HEK293T (cell line): ENCODE data around the gene SLC38A10.
A peak's percentile ranks its signal among the peaks of the same experiment; 100 is the strongest.

Source experiments
- CTCF ChIA-PET: fragments of 350-600 bp; formaldehyde crosslinking; extraction: SDS; loops from one replicate; lab custom pipeline; 2021; ENCODE audit warnings: antibody characterized with exemption, inconsistent platforms; lab: Yijun Ruan, JAX
- POLR2A ChIA-PET: fragments of 350-600 bp; formaldehyde crosslinking; extraction: SDS; loops from one replicate; lab custom pipeline; 2020; ENCODE audit warnings: antibody characterized with exemption, inconsistent platforms; lab: Yijun Ruan, JAX
- DNase-seq: peaks from one replicate; pipeline ENCODE4 v3.0.0; 2012; ENCODE audit warnings: mixed read lengths; ENCODE audit errors: extremely low spot score
- ARNT ChIP-seq: fragments of 450-650 bp; IDR thresholded peaks from 2 replicates; pipeline ENCODE4 v1.6.1; 2017; ENCODE audit warnings: mild to moderate bottlenecking
- BHLHE40 ChIP-seq: fragments of 450-650 bp; IDR thresholded peaks from 2 replicates; pipeline ENCODE4 v1.6.1; 2016; ENCODE audit warnings: mild to moderate bottlenecking, moderate library complexity, borderline replicate concordance
- CTBP1 ChIP-seq: fragments of 450-650 bp; IDR thresholded peaks from 2 replicates; pipeline ENCODE4 v1.6.1; 2016; ENCODE audit warnings: borderline replicate concordance
- ELF4 ChIP-seq: fragments of 450-650 bp; IDR thresholded peaks from 2 replicates; pipeline ENCODE4 v1.6.1; 2017; ENCODE audit warnings: antibody characterized with exemption
- FOXA1 ChIP-seq: fragments of 450-650 bp; IDR thresholded peaks from 2 replicates; pipeline ENCODE4 v1.6.1; 2016; ENCODE audit warnings: mild to moderate bottlenecking
- FOXK2 ChIP-seq: fragments of 450-650 bp; IDR thresholded peaks from 2 replicates; pipeline ENCODE4 v1.6.1; 2016; ENCODE audit warnings: mild to moderate bottlenecking
- FOXM1 ChIP-seq: fragments of 450-650 bp; IDR thresholded peaks from 2 replicates; pipeline ENCODE4 v1.6.1; 2017; ENCODE audit warnings: mild to moderate bottlenecking, borderline replicate concordance
- HDGF ChIP-seq: fragments of 450-650 bp; IDR thresholded peaks from 2 replicates; pipeline ENCODE4 v1.6.1; 2017; ENCODE audit warnings: antibody characterized with exemption, borderline replicate concordance
- L3MBTL2 ChIP-seq: fragments of 450-650 bp; conservative IDR thresholded peaks from 2 replicates; pipeline ENCODE4 v1.6.1; 2016; ENCODE audit warnings: mild to moderate bottlenecking
- LEF1 ChIP-seq: fragments of 450-650 bp; IDR thresholded peaks from 2 replicates; pipeline ENCODE4 v1.6.1; 2017; ENCODE audit warnings: mild to moderate bottlenecking, borderline replicate concordance
- NFRKB ChIP-seq: fragments of 450-650 bp; IDR thresholded peaks from 2 replicates; pipeline ENCODE4 v1.6.1; 2016; ENCODE audit warnings: mild to moderate bottlenecking, moderate library complexity
- SP1 ChIP-seq: fragments of 450-650 bp; IDR thresholded peaks from 2 replicates; pipeline ENCODE4 v1.6.1; 2017
- SUZ12 ChIP-seq: fragments of 450-650 bp; IDR thresholded peaks from 2 replicates; pipeline ENCODE4 v1.6.1; 2016; ENCODE audit warnings: mild to moderate bottlenecking
- TARDBP ChIP-seq: fragments of 450-650 bp; IDR thresholded peaks from 2 replicates; pipeline ENCODE4 v1.6.1; 2016
- ZNF384 ChIP-seq: fragments of 450-650 bp; IDR thresholded peaks from 2 replicates; pipeline ENCODE4 v1.6.1; 2016
- TF ChIP-seq, protein P1 (sequence below): fragments of 450-650 bp; IDR thresholded peaks from 2 replicates; pipeline ENCODE4 v1.6.1; 2016

The SLC38A10 gene

DNA sequence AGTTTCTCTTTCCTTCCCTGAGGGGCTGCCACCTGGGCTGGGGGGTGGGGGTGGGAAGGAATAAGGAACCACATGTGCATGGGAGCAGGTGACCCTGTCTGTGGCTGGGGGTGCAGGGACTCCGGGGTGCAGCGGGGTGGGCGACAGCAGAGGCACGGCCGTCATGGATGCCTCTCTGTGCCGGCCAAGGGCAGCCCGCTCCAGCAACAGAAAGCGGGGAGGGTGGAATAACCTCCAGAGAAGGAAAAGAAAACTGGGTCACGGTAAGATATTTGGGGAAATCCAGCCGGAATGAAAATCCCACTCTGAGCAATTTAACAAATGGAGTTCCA lies 51.8 kb downstream of the SLC38A10 start:
- CTCF ChIA-PET: no interaction called here

DNA sequence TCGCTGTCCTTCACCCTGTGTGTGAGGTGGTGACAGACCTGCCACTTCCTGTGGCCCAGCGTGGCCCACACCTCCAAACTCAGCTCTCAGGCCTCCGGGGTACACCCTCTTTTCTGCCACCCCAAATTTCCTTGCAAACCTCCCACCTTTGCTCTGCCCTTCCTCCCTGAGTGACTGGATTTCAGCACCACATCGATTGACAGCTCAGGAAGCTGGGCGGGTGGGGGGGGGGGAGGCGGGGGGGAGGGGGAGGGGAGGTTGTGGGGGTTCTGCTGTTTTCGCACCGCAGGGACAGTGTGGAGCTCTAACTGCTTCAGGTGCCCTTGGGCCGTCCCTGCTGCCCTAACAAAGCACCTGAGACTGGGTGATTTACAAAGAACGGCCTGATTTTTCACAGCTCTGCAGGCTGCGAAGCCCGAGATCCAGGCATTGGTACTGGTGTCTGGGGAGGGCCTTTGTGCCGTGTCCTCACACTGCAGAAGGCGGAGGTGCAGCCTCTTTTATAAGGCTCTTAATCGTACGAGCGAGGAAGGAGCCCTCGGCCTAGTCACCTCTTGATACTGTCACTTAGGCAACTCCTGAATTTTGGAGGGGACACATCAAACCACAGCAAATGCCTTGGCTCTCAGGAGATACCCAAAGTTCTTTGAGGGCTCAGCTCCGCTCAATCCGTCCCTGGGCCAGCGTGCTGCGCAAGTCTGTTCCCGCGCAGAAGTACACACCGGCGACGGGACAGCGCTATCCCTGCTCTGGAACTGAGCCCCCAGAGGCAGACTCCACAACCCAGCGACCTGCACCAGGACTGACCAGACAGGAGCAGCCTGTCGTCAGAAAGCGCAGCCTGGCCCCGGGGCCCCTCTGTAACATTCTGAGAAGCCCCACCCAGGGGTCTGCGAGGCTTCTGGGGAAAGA lies 52.4 kb downstream of the SLC38A10 start:
- no peak for DNase-seq
- ChIA-PET POLR2A (no interaction called here), CTCF (no interaction called here)
- no peak for TF ChIP-seq ELF4
- TF ChIP-seq HDGF: no peak
- no peak for TF ChIP-seq FOXK2
- no peak for TF ChIP-seq CTBP1
- no peak for TF ChIP-seq L3MBTL2
- no peak for TF ChIP-seq TARDBP
- no peak for TF ChIP-seq FOXM1
- TF ChIP-seq, protein P1, sequence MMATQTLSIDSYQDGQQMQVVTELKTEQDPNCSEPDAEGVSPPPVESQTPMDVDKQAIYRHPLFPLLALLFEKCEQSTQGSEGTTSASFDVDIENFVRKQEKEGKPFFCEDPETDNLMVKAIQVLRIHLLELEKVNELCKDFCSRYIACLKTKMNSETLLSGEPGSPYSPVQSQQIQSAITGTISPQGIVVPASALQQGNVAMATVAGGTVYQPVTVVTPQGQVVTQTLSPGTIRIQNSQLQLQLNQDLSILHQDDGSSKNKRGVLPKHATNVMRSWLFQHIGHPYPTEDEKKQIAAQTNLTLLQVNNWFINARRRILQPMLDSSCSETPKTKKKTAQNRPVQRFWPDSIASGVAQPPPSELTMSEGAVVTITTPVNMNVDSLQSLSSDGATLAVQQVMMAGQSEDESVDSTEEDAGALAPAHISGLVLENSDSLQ: no peak
- no peak for TF ChIP-seq NFRKB
- no peak for TF ChIP-seq ARNT
- no peak for TF ChIP-seq LEF1
- no peak for TF ChIP-seq ZNF384
- TF ChIP-seq BHLHE40: no peak
- TF ChIP-seq SP1: no peak
- TF ChIP-seq SUZ12: no peak

More for the DNA sequence above, 51.8 kb downstream of the SLC38A10 start:
- no peak for TF ChIP-seq SUZ12
- TF ChIP-seq BHLHE40: no peak
- no peak for TF ChIP-seq FOXK2
- TF ChIP-seq L3MBTL2: no peak
- no peak for TF ChIP-seq TARDBP
- no peak for TF ChIP-seq LEF1
- no peak for TF ChIP-seq ZNF384
- no peak for TF ChIP-seq FOXA1
- TF ChIP-seq SP1: no peak
- no peak for TF ChIP-seq ARNT
- no peak for TF ChIP-seq CTBP1
- no peak for TF ChIP-seq FOXM1
- DNase-seq: no peak
- POLR2A ChIA-PET: no interaction called here

DNA sequence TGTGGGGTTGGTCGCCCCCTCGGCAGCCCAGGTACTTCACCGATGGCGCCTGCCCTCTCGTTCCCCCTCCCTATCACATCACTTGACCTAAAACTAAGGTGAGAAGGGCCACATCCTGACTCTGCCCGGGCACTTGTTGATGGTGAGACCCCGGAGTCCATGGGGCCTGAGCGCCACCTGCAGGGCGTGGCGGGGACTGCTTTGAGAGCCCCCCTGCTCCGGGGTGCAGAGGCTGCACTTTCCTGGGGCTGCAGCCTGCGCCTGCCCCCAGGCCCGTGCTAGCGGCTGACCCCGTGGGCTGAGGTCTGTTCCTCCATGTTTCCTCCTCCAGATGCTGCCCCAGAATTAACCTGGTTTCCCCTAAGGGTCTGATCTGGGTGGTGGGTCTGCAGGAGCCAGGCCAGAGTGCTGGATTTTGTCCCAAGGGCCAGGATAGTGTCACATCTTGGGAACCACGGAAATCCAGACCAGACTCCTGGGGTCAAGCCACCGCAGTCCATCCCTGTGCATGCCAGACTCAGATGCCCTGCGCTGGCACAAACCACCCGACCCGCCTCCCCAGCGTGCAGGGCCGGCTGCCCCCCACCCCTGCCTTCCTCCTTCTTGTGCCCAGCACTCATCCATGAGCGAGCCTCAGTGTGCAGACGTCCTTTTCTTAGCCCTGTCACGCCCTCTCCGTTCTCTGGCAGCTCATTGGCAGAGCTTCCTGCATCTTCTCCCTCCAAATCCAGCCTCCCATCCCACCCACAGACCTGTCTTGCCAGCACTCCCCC lies 53.3 kb downstream of the SLC38A10 start:
- TF ChIP-seq ZNF384 (no peak), SP1 (no peak), NFRKB (no peak)
- TF ChIP-seq, protein P1: no peak
- POLR2A ChIA-PET: no interaction called here
- CTCF ChIA-PET: no interaction called here

GRCh38 chr17:81241203-81241602 lies 53.9 kb downstream of the SLC38A10 start:
- no peak for TF ChIP-seq SUZ12
- TF ChIP-seq TARDBP: no peak
- no peak for TF ChIP-seq L3MBTL2
- TF ChIP-seq ELF4: no peak
- TF ChIP-seq SP1: no peak
- TF ChIP-seq NFRKB: no peak
- no peak for TF ChIP-seq ZNF384
- no peak for TF ChIP-seq HDGF
- TF ChIP-seq FOXA1: no peak
- TF ChIP-seq FOXK2: no peak
- TF ChIP-seq LEF1: no peak
- no peak for TF ChIP-seq BHLHE40
- no peak for TF ChIP-seq CTBP1
- TF ChIP-seq, protein P1: no peak
- no peak for TF ChIP-seq ARNT
- TF ChIP-seq FOXM1: no peak
- POLR2A ChIA-PET: no interaction called here
- CTCF ChIA-PET: interaction anchor here (1.3 kb wide), 1 partner anchor 98 kb away, joined by 9 read pairs; no protein-coding TSS in a partner anchor
- DNase-seq: no peak

More for the DNA sequence above, 53.3 kb downstream of the SLC38A10 start:
- peak; percentile 78 for DNase-seq

GRCh38 chr17:81240761-81241160 lies 54.3 kb downstream of the SLC38A10 start:
- ChIA-PET CTCF (interaction anchor here (1.2 to 1.3 kb wide), 2 partner anchors 97 to 217 kb away, joined by 3 to 9 read pairs; no protein-coding TSS in a partner anchor), POLR2A (no interaction called here)
- TF ChIP-seq FOXK2: no peak
- no peak for TF ChIP-seq CTBP1
- no peak for DNase-seq
